Caki2 (cell line): ENCODE data around the gene SRL. TPM values are rescaled to one million over a fixed set of nuclear protein-coding genes. Genes with fewer than 3 reads are reported as not detected.
A peak's percentile ranks its signal among the peaks of the same experiment; 100 is the strongest.
"Not testable (repeated sequence)": the region's sequence is repeated elsewhere in the genome, so short reads cannot be mapped to it uniquely, and the experiment has no call there.

ENCODE experiments used
- DNase-seq: peaks from one replicate; pipeline ENCODE4 v3.0.0-alpha.2; 2015; ENCODE audit warnings: low read depth
- in situ Hi-C: cut with HindIII; loops from 2 replicates; pipeline ENCODE4 v1.10.0; 2016; ENCODE audit warnings: low sequenced_read_pairs, low pct_unique_long_range_greater_than_20kb, mixed read lengths
- total RNA-seq: library from RNA; depleted of rRNA; stranded (reverse); fragments of >200 nt; shearing (Covaris generic); gene quantifications from 2 replicates; pipeline ENCODE4 v1.2.3, GENCODE V29; 2014; ENCODE audit warnings: low replicate concordance

The SRL gene
- total RNA-seq, 1 experiment from 2014 or later, result not detected

- DNase-seq, result no peak
- in situ Hi-C loops, result no loop called here
Observed at GRCh38 chr16:4263504-4264436, 21.9 kb upstream of the SRL start.

DNA sequence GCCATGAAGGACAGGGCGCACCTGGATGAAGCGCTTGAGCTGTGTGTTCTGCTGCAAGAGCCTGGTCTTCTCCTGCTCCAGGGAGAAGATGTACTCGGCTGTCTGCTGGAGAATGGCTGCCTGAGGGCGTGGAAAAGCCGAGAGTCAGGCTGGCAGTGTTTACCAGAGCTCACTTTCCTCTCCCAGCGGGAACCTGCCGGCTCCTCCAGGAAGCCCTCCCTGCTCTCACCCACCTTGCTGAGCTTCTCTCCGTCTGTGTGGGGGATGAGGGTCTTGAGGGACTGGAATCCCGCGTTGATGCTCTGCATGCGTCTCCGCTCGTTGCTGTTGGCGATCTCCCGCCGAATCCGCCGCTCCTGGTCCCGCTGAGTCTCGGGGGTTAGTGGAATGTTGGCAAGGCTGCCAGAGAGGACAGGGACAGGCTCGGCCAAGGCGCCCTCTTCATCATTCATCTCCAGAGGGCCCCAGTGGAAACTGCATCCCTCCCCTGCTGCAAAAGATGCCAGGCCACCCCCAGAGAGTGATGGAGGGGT, 20.5 kb upstream of the SRL start:
- DNase-seq, result no peak
- in situ Hi-C loops, result no loop called here

DNA sequence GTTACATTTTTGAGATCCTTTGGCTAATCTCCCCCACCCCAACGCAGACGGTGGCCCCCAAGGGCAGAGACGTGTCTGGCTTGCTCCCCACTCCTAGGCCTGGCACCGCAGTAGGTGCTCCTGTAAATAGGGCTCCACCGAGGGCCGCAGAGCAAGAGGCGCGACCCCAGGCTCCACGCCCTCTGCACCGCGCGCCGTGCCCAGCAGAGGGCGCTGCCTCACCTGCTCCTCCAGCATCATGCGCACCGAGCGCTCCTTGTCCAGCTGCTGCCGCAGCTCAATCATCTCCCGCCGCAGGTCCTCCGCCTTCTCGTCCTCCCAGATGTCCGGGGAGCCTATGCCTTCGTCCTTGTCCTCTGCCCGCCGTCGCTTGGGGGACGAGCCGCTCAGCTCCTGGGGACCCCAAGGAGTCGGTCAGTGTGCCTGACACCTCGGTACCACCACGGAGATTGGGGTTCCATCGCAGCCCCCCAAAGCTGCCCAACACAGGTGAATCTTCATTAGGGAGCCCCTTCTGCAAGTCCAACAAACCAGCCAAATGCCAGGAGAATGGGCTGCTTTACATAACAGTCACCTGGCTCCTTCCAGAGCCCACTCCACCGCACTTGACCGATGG, 19.8 kb upstream of the SRL start:
- DNase-seq, result no peak
- in situ Hi-C loops, result no loop called here

DNA sequence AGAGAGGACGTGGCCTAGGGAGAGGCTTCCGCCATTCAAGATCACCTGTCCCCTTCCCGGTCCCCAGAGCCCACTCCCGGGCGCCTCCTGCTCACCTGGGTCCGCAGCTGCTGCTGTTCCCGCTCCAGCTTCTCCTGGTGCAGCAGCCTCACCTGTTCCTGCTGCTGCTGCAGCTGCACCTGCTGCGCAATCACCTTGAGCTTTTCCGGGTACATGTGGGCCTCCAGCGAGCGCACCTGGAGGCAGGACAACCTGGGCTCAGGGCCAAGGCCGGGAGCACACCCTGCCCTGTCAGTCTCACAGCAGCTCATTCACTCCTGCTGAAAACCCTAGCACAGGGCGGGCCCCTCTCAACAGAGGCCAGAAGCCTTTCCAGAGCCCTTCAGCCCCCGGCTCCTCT, 18.5 kb upstream of the SRL start:
- DNase-seq, result no peak
- in situ Hi-C loops, result no loop called here

GRCh38 chr16:4257646-4258556, 16.0 kb upstream of the SRL start:
- in situ Hi-C loops, result no loop called here
- DNase-seq, result no peak

DNA sequence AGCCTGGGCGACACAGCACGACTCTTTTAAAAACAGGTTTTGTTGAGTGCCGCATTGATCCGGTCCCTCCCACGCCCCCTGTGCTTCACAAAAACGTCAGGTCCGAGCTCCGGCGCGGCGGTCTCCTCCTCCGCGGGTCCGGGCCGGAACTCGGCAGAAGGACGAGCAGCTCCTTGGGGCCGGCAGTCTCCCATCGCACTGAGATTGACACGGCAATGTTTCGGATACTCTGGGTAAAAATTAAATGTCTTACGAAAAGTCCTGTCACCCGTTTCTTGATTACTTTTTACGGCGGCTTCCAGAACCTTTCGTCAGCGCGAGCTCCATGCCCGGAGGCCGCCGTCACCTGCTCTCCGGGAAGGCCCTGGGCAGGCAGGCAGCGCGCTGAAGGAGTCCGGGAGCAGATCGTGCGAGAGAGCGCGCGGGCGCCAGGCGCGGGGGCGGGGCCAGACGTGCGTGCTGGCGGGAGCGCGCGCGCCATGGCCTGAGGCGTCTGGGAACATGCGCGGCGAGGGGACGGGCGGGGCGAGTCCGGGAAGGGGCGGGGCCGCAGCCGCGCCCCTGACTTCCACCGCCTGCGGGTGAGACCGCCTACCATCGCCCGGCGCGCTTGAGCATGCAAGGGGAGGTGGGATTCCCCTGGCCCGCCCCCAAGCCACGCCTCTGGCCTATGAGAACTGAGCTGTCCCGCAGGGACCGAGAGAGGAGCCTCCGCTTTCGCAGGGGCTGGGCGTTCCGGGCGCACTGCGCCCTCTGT, 11.7 kb upstream of the SRL start:
- DNase-seq, result peak; percentile 100
- in situ Hi-C loops, result no loop called here

GRCh38 chr16:4253012-4253393, 11.1 kb upstream of the SRL start:
- DNase-seq, in situ Hi-C loops: not testable (repeated sequence)

DNA sequence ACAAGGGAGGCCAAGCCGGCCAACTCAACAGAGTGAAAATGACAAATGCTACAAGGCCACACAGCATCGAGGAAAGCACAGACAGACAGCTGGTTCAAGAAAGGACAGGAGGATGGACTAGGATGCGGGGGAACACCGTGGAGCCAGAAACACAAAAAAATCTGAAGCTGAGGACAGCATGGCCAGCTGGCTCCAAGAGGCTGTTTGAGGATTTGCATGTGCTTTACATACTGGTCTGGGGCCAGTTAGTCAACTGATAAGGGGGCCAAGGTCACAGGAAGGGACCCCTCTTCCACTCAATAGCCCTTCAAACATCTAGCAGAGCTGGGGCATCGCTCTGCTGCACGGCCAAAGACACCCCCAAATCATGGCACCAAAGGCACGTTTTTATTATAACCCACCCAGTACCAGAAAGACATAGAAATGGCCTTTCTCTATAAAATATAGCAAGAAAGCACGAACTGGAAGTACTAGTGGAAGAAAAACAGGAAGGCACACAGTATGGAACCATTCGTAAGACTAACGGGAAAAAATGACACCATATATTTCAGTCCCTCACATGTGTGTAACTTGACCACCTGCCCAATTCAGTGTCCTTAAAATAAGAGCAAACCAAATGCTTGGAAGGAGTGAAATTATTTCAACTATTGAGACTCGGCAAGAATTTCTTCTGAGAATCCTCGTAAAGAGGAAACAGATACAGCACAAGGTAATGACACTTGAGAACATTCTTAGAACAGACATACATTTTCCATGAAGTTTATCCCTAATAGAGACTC, 7.8 kb upstream of the SRL start:
- no peak for DNase-seq
- in situ Hi-C loops, result no loop called here

GRCh38 chr16:4247460-4247784, 5.5 kb upstream of the SRL start:
- in situ Hi-C loops, result no loop called here
- DNase-seq, result no peak

- no peak for DNase-seq
- in situ Hi-C loops, result no loop called here
Observed at GRCh38 chr16:4246777-4247459, 5.0 kb upstream of the SRL start.

DNA sequence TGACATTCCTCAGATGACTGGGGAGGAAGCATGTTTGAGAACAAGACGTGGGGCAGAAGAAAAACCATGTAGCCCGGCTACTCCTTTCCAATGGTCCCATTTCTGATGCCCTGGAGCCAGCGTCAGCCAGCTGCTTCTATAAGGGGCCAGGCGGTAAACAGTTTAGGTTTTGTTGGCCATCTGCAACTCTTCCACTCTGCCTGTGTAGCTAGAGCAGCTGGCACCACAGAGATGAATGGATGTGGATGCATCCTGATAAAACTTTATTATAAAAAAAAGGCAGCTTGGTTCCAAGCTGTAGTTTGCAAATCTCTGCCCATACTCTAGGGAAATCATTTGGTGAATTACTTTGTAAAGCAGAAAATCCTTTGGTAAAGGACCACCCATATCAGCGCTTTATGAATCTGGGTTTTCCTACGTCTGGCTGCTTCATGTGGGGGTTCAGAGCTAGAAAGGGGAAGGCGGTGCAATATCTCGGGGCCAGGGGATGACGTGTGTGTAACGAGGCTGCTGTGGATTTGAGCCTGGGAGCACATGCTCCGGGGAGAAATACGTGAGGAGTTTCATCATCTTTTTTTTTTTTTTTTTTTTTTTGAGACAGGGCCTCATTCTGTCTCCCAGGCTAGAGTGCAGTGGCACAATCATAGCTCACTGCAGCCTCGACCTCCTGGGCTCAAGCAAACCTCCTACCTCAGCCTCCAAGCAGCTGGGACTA, 3.4 kb upstream of the SRL start:
- no peak for DNase-seq
- in situ Hi-C loops, result no loop called here

DNA sequence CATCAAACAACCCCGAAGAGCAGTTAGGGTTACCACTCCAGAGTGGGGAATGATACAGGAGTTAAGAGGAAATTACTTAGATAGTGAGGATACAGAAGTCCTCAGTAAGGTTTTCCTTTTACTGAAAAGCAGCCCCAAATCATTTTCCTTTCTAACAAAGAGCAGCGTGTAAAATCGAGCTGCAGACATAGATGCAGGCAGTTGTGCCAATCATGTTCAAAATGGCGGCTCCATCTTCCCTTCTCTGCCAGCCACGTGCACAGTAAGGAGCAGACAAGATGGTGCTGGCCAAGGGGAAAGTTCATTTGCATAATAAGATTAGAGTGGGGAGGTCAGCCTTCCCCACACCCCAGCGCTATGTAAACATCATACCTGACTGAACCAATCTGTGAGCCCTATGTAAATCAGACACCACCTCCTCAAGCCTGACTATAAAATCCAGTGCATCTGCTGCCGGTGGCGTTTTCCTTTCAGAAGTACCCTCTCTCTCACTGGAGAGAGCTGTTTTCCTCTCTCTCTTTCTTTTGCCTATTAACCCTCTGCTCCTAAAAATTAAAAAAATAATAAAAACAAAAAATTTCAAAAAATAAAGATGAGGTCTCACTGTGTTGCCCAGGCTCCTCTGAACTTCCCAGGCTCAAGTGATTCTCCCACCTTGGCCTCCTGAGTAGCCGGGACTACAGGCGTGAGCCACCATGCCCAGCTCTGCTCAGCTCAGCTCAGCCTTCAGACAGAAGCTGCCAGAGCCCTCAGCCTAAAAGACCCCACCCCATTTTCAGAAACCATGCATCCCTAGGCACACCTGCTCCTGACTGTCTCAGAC, 2.6 kb upstream of the SRL start:
- DNase-seq, result peak; percentile 97
- in situ Hi-C loops, result no loop called here

GRCh38 chr16:4241258-4241927, 487 bp downstream of the SRL start:
- DNase-seq, result no peak
- in situ Hi-C loops, result no loop called here

- in situ Hi-C loops, result no loop called here
- no peak for DNase-seq
Observed at GRCh38 chr16:4240624-4241023, 1.3 kb downstream of the SRL start.

- no peak for DNase-seq
- in situ Hi-C loops, result no loop called here
Observed at GRCh38 chr16:4239682-4240175, 2.2 kb downstream of the SRL start.
